K562 (cell line): ENCODE data around the gene ZBTB49. TPM values are rescaled to one million over a fixed set of nuclear protein-coding genes. Genes with fewer than 3 reads are reported as not detected.

Experiments
- ATAC-seq: fragments of 200-7000 bp; cut with Tn5 transposase; 3 replicates; pipeline ENCODE4 v1.9.1; 2020; ENCODE audit warnings: moderate library complexity
- BruUV-seq: library from RNA; stranded (reverse); fragments of 400-500 nt; replicated peaks from 2 replicates; lab custom pipeline; 2021; lab: Mats Ljungman, UMichigan
- CTCF ChIA-PET: fragments of 300-600 bp; formaldehyde crosslinking; extraction: SDS; loops from one replicate; lab custom pipeline; 2021; ENCODE audit warnings: low intra/inter-chr PET ratio; lab: Yijun Ruan, JAX
- POLR2A ChIA-PET: fragments of 300-600, 350-650 bp; sonication (Branson Sonifier 250); formaldehyde crosslinking; extraction: SDS; loops from one replicate; lab custom pipeline; 2021; ENCODE audit warnings: antibody characterized with exemption, inconsistent platforms; lab: Yijun Ruan, JAX
- DNase-seq, 4 experiments: peaks; one replicate each; pipeline versions ENCODE4 v3.0.0 to v3.0.0-alpha.2; 2011 to 2018; ENCODE audit warnings: low spot score in 3 of 4, mixed read lengths in 3 of 4; ENCODE audit errors: extremely low read depth in 1 of 4
- FAIRE-seq: peaks from 2 replicates; lab custom pipeline; 2011; peaks lifted over from hg19 to GRCh38; lab: Jason Lieb, UNC
- H2AFZ ChIP-seq: 2 replicates; pipeline ENCODE4 v1.6.0; 2011; ENCODE audit warnings: low read depth, low read length, control low read depth, inconsistent platforms
- H3K27ac ChIP-seq: fragments of 200-600 bp; 3 replicates; pipeline ENCODE4 v1.8.0; 2011; ENCODE audit warnings: low read depth, mild to moderate bottlenecking, control low read depth, inconsistent platforms, low read length, moderate library complexity, mixed read lengths; ENCODE audit errors: extremely low read depth
- H3K27me3 ChIP-seq, 2 experiments: fragments of 300-600 bp in 1 of 2; 2 replicates in 1 of 2; 3 replicates in 1 of 2; pipeline versions ENCODE4 v1.6.0 to v1.8.0; 2011; ENCODE audit warnings: inconsistent platforms in 2 of 2, low read length in 2 of 2, mild to moderate bottlenecking in 1 of 2, mixed read lengths in 1 of 2, moderate library complexity in 1 of 2; ENCODE audit not compliant: control insufficient read depth in 2 of 2, insufficient read depth in 2 of 2
- H3K36me3 ChIP-seq: fragments of 300-600 bp; 3 replicates; pipeline ENCODE4 v1.8.0; 2011; ENCODE audit warnings: mild to moderate bottlenecking, low read length, inconsistent platforms; ENCODE audit not compliant: control insufficient read depth, insufficient read depth
- H3K4me1 ChIP-seq, 2 experiments: fragments of 200-600 bp in 1 of 2; replicated peaks in 1 of 2; 2 replicates in 1 of 2; 3 replicates in 1 of 2; pipeline versions ENCODE4 v1.5.1 to v1.8.0; 2011; ENCODE audit warnings: inconsistent platforms in 2 of 2, low read length in 2 of 2, mild to moderate bottlenecking in 1 of 2, mixed read lengths in 1 of 2, moderate library complexity in 1 of 2; ENCODE audit not compliant: control insufficient read depth in 2 of 2, insufficient read depth in 2 of 2
- H3K4me2 ChIP-seq: 2 replicates; pipeline ENCODE4 v1.6.1; 2011; ENCODE audit warnings: low read length, control low read depth, inconsistent platforms, mixed read lengths; ENCODE audit not compliant: insufficient read depth
- H3K4me3 ChIP-seq: fragments of 200-600 bp; sonication (generic), shearing (Covaris generic); 2 replicates; pipeline ENCODE4 v1.5.1; 2016; ENCODE audit warnings: control low read depth, inconsistent platforms
- H3K79me2 ChIP-seq: fragments of 200-600 bp; 3 replicates; pipeline ENCODE4 v1.8.0; 2011; ENCODE audit warnings: low read length, inconsistent platforms; ENCODE audit not compliant: control insufficient read depth, insufficient read depth
- H3K9ac ChIP-seq, 2 experiments: 2 replicates each; pipeline versions ENCODE4 v1.6.0 to v1.6.1; 2011; ENCODE audit warnings: low read depth in 2 of 2, low read length in 2 of 2, control low read depth in 1 of 2, inconsistent platforms in 1 of 2, mild to moderate bottlenecking in 1 of 2, mixed read lengths in 1 of 2; ENCODE audit not compliant: insufficient read depth in 1 of 2
- H3K9me1 ChIP-seq: one replicate; pipeline ENCODE4 v1.6.0; 2011; ENCODE audit warnings: inconsistent platforms, mild to moderate bottlenecking, low read length, moderate library complexity; ENCODE audit not compliant: control insufficient read depth, insufficient read depth
- H3K9me3 ChIP-seq: replicated peaks from 2 replicates; pipeline ENCODE4 v1.5.1; 2011; ENCODE audit warnings: low read depth, low read length, inconsistent platforms; ENCODE audit not compliant: control insufficient read depth, insufficient read depth
- H4K20me1 ChIP-seq: replicated peaks from 2 replicates; pipeline ENCODE4 v1.6.1; 2011; ENCODE audit warnings: low read length, inconsistent platforms, mixed read lengths; ENCODE audit not compliant: control insufficient read depth, insufficient read depth
- ESRRB ChIP-seq: fragments of 250-450 bp; sonication (Bioruptor Pico); IDR thresholded peaks from 2 replicates; pipeline ENCODE4 v1.5.0; 2020; ENCODE audit warnings: mild to moderate bottlenecking, moderate library complexity, borderline replicate concordance
- FOXA1 ChIP-seq: fragments of 450-650 bp; IDR thresholded peaks from 2 replicates; pipeline ENCODE4 v1.6.1; 2016; ENCODE audit warnings: mild to moderate bottlenecking, borderline replicate concordance
- HDAC1 ChIP-seq, 2 experiments: fragments of 450-650 bp; IDR thresholded peaks; 2 replicates each; pipeline ENCODE4 v1.6.1; 2016 to 2017; ENCODE audit warnings: inconsistent platforms in 1 of 2, mild to moderate bottlenecking in 1 of 2, moderate library complexity in 1 of 2
- MTA3 ChIP-seq: fragments of 450-650 bp; formaldehyde crosslinking; IDR thresholded peaks from 2 replicates; pipeline ENCODE4 v1.6.1; 2017; ENCODE audit warnings: mild to moderate bottlenecking, borderline replicate concordance
- NR2C2 ChIP-seq, 2 experiments: fragments of 200-800 bp in 1 of 2; sonication (Bioruptor generic) in 1 of 2; sonication (generic) in 1 of 2; formaldehyde crosslinking in 1 of 2; IDR thresholded peaks; 2 replicates each; pipeline versions ENCODE4 v1.6.1 to v1.8.0; 2016 to 2022; ENCODE audit warnings: mild to moderate bottlenecking in 1 of 2, missing compliant biosample characterization in 1 of 2, missing genetic modification characterization in 1 of 2, missing genetic modification reagents in 1 of 2
- RAD21 ChIP-seq, 2 experiments: fragments of 250-450 bp in 1 of 2; fragments of 450-650 bp in 1 of 2; sonication (Bioruptor Pico) in 1 of 2; formaldehyde crosslinking in 1 of 2; IDR thresholded peaks in 1 of 2; conservative IDR thresholded peaks in 1 of 2; 2 replicates each; pipeline versions ENCODE4 v1.4.0 to v1.8.0; 2020 to 2022; ENCODE audit warnings: mild to moderate bottlenecking in 2 of 2, moderate library complexity in 1 of 2
- RAD51 ChIP-seq: fragments of 450-650 bp; IDR thresholded peaks from 2 replicates; pipeline ENCODE4 v1.7.1; 2016; ENCODE audit warnings: low read depth, mild to moderate bottlenecking, borderline replicate concordance
- RBM14 ChIP-seq: fragments of 200-400 bp; formaldehyde crosslinking; IDR thresholded peaks from 2 replicates; pipeline ENCODE4 v1.6.1; 2018; ENCODE audit warnings: low read depth, mild to moderate bottlenecking, low read length, moderate library complexity, borderline replicate concordance; ENCODE audit not compliant: insufficient read depth
- TGIF2 ChIP-seq: sonication (generic); formaldehyde crosslinking; IDR thresholded peaks from 2 replicates; pipeline ENCODE4 v1.8.1; 2022; ENCODE audit warnings: mild to moderate bottlenecking, missing genetic modification reagents, moderate library complexity
- ZNF253 ChIP-seq: fragments of 250-450 bp; sonication (Bioruptor Pico); conservative IDR thresholded peaks from 2 replicates; pipeline ENCODE4 v1.6.1; 2021; ENCODE audit warnings: mild to moderate bottlenecking
- ZNF408 ChIP-seq: fragments of 250-450 bp; sonication (Bioruptor Pico); IDR thresholded peaks from 2 replicates; pipeline ENCODE4 v1.4.0; 2020; ENCODE audit warnings: low read depth, mild to moderate bottlenecking, moderate library complexity
- WGBS: fragments of 100-300 bp; shearing (Covaris generic); methylation state at CpG from one replicate; pipeline ENCODE4 v1.1.6; 2016; ENCODE audit warnings: low coverage, mixed read lengths; ENCODE audit not compliant: insufficient coverage; ENCODE audit errors: missing lambda C conversion rate; 5-methylcytosine and 5-hydroxymethylcytosine counted together
- in situ Hi-C: fragments of 300-500 bp; cut with MboI; formaldehyde crosslinking; loops from 4 replicates; pipeline ENCODE4 v1.15.0; 2018; ENCODE audit warnings: inconsistent platforms, mixed read lengths
- intact Hi-C: fragments of 100-400 bp; cut with micrococcal nuclease; formaldehyde crosslinking; loops from 2 replicates; pipeline ENCODE4 v1.14.2; 2022
- polyA plus RNA-seq, 8 experiments: library from polyadenylated mRNA; depleted of rRNA in 4 of 8; stranded (reverse) in 5 of 8; unstranded in 3 of 8; fragments of >200 nt; fragmentation: Nextera tagmentation in 2 of 8; fragmentation: Illumina TruSeq in 1 of 8; extraction: Ambion mirVana in 2 of 8; extraction: Trizol in 1 of 8; gene quantifications; 2 replicates each; pipeline versions ENCODE4 v1.2.1 to v1.2.3, GENCODE V29; 2011 to 2014; ENCODE audit warnings: inconsistent platforms in 1 of 8, missing spikeins in 1 of 8
- total RNA-seq, 7 experiments: library from RNA; depleted of rRNA in 6 of 7; stranded (reverse); fragments of >200 nt in 6 of 7; fragmentation: Illumina TruSeq in 2 of 7; extraction: Trizol in 2 of 7; gene quantifications; 2 replicates each; pipeline versions ENCODE4 v1.2.1 to v1.2.3, GENCODE V29; 2011 to 2021; ENCODE audit warnings: low replicate concordance in 1 of 7
- TF ChIP-seq, protein P1 (sequence below): fragments of 150-350 bp; IDR thresholded peaks from 2 replicates; pipeline ENCODE4 v1.6.1; 2014; ENCODE audit warnings: low read depth, mild to moderate bottlenecking, low read length, borderline replicate concordance
- TF ChIP-seq, protein P2 (sequence below): sonication (generic); formaldehyde crosslinking; IDR thresholded peaks from 2 replicates; pipeline ENCODE4 v1.8.0; 2023; ENCODE audit warnings: mild to moderate bottlenecking, missing genetic modification reagents
- TF ChIP-seq, protein P3 (sequence below): sonication (generic); formaldehyde crosslinking; IDR thresholded peaks from 2 replicates; pipeline ENCODE4 v1.9.0; 2022; ENCODE audit warnings: mild to moderate bottlenecking, missing genetic modification reagents

The ZBTB49 gene
- total and polyA plus RNA-seq, 9 of the 15 experiments (the other 6 are each of a cell fraction or from before 2014, with no cell fraction given), result 0.49 to 8.0 (median 4.2) TPM

DNA sequence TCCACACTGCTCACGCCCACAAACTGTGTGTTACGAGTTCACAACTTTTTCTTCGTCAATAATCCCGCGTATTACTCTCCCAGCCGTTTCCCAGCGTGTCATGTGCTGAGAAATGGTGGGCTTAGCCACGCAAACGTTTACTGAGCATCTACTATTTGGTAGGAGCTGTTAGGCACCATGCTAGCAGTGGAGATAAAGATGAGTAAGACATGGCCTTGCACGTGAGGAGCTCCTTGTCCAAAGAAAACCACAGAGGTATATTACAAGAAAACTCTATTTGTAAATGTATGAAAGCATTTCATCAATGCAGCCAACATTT lies 41.2 kb upstream of the ZBTB49 start:
- CTCF ChIA-PET, result no interaction called here
- no peak for TF ChIP-seq RAD21 (CRISPR knock-in tag; conservative IDR thresholded peaks at IDR 0.05 in 1 of 2, IDR thresholded peaks at IDR 0.05 in 1 of 2)
- no peak for TF ChIP-seq HDAC1 (IDR thresholded peaks at IDR 0.05)
- no peak for TF ChIP-seq TGIF2 (CRISPR knock-in tag)
- TF ChIP-seq, protein P1, sequence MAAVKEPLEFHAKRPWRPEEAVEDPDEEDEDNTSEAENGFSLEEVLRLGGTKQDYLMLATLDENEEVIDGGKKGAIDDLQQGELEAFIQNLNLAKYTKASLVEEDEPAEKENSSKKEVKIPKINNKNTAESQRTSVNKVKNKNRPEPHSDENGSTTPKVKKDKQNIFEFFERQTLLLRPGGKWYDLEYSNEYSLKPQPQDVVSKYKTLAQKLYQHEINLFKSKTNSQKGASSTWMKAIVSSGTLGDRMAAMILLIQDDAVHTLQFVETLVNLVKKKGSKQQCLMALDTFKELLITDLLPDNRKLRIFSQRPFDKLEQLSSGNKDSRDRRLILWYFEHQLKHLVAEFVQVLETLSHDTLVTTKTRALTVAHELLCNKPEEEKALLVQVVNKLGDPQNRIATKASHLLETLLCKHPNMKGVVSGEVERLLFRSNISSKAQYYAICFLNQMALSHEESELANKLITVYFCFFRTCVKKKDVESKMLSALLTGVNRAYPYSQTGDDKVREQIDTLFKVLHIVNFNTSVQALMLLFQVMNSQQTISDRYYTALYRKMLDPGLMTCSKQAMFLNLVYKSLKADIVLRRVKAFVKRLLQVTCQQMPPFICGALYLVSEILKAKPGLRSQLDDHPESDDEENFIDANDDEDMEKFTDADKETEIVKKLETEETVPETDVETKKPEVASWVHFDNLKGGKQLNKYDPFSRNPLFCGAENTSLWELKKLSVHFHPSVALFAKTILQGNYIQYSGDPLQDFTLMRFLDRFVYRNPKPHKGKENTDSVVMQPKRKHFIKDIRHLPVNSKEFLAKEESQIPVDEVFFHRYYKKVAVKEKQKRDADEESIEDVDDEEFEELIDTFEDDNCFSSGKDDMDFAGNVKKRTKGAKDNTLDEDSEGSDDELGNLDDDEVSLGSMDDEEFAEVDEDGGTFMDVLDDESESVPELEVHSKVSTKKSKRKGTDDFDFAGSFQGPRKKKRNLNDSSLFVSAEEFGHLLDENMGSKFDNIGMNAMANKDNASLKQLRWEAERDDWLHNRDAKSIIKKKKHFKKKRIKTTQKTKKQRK, result no peak
- TF ChIP-seq RAD51, result no peak
- no peak for TF ChIP-seq ZNF408
- no peak for TF ChIP-seq NR2C2 (CRISPR knock-in tag; IDR thresholded peaks at IDR 0.05)
- TF ChIP-seq NR2C2 (tag; IDR thresholded peaks at IDR 0.05), result no peak
- TF ChIP-seq FOXA1, result no peak
- no peak for TF ChIP-seq RBM14
- no peak for TF ChIP-seq ZNF253 (CRISPR knock-in tag)
- TF ChIP-seq ESRRB, result no peak
- TF ChIP-seq, protein P2, sequence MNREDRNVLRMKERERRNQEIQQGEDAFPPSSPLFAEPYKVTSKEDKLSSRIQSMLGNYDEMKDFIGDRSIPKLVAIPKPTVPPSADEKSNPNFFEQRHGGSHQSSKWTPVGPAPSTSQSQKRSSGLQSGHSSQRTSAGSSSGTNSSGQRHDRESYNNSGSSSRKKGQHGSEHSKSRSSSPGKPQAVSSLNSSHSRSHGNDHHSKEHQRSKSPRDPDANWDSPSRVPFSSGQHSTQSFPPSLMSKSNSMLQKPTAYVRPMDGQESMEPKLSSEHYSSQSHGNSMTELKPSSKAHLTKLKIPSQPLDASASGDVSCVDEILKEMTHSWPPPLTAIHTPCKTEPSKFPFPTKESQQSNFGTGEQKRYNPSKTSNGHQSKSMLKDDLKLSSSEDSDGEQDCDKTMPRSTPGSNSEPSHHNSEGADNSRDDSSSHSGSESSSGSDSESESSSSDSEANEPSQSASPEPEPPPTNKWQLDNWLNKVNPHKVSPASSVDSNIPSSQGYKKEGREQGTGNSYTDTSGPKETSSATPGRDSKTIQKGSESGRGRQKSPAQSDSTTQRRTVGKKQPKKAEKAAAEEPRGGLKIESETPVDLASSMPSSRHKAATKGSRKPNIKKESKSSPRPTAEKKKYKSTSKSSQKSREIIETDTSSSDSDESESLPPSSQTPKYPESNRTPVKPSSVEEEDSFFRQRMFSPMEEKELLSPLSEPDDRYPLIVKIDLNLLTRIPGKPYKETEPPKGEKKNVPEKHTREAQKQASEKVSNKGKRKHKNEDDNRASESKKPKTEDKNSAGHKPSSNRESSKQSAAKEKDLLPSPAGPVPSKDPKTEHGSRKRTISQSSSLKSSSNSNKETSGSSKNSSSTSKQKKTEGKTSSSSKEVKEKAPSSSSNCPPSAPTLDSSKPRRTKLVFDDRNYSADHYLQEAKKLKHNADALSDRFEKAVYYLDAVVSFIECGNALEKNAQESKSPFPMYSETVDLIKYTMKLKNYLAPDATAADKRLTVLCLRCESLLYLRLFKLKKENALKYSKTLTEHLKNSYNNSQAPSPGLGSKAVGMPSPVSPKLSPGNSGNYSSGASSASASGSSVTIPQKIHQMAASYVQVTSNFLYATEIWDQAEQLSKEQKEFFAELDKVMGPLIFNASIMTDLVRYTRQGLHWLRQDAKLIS (CRISPR knock-in tag), result no peak
- TF ChIP-seq, protein P3, sequence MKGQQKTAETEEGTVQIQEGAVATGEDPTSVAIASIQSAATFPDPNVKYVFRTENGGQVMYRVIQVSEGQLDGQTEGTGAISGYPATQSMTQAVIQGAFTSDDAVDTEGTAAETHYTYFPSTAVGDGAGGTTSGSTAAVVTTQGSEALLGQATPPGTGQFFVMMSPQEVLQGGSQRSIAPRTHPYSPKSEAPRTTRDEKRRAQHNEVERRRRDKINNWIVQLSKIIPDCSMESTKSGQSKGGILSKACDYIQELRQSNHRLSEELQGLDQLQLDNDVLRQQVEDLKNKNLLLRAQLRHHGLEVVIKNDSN, result no peak
- no peak for TF ChIP-seq MTA3

More for the DNA sequence above, 41.2 kb upstream of the ZBTB49 start:
- peak overlapping the region; percentile 94 for H2AFZ ChIP-seq
- no TSS peak for BruUV-seq
- peaks cover 16% of the 10 kb centered on the region for H3K79me2 ChIP-seq
- ATAC-seq, result peak; percentile 7; the same call in 1 of the 3 replicates
- peak in 1 of 4 experiments; percentile 29 for DNase-seq
- H3K4me1 ChIP-seq, result peaks cover 4 to 8% of the 10 kb centered on the region in 2 experiments; a peak in 3 of 5 replicates
- no peaks in the 10 kb centered on the region for H4K20me1 ChIP-seq
- in situ Hi-C loops, result no loop called here
- H3K9ac ChIP-seq, result peak overlapping the region; percentile 94 to 96
- 10% methylated on average over 10 of the region's 10 CpGs for WGBS
- H3K9me3 ChIP-seq, result no peaks in the 10 kb centered on the region
- peak overlapping the region; percentile 92 for H3K27ac ChIP-seq
- H3K36me3 ChIP-seq, result peaks cover 20% of the 10 kb centered on the region
- H3K9me1 ChIP-seq, result no peaks in the 10 kb centered on the region
- H3K4me2 ChIP-seq, result peak overlapping the region; percentile 90
- peaks cover 0 to 3% of the 10 kb centered on the region in 2 experiments; a peak in 1 of 5 replicates for H3K27me3 ChIP-seq
- POLR2A ChIA-PET, result interaction anchor here (0.6 to 1.9 kb wide), 4 partner anchors 10 to 90 kb away, joined by 3 to 7 read pairs (median 4); no protein-coding TSS in a partner anchor
- intact Hi-C loops, result no loop called here
- H3K4me3 ChIP-seq, result peak overlapping the region; percentile 89
- no peak for FAIRE-seq
